Erythroblast (primary cell): ENCODE measurements around the gene STARD3.

Experiments
- GATA1 ChIP-seq: IDR thresholded peaks from 2 replicates; pipeline ENCODE4 v1.6.1; 2011; ENCODE audit warnings: low read depth, mild to moderate bottlenecking, control low read depth, low read length, moderate library complexity
- POLR2A ChIP-seq: IDR thresholded peaks from 2 replicates; pipeline ENCODE4 v1.6.1; 2011; ENCODE audit warnings: mild to moderate bottlenecking, low read length

GRCh38 chr17:39631403-39631802 lies 5.5 kb upstream of the STARD3 start:
- TF ChIP-seq POLR2A (no peak), GATA1 (no peak)
